Mesenchymal stem cell (in vitro differentiated cells and primary cell): ENCODE measurements around the gene POU4F3.

Source experiments
- DNase-seq: peaks from one replicate; pipeline ENCODE4 v3.0.0-alpha.2; 2013
- H2AFZ ChIP-seq: one replicate; pipeline ENCODE4 v1.6.1; 2013; ENCODE audit warnings: low read depth, mild to moderate bottlenecking, control low read depth, inconsistent platforms, low read length, moderate library complexity
- H2AK5ac ChIP-seq: 2 replicates; pipeline ENCODE4 v1.6.1; 2013; ENCODE audit warnings: low read length, moderate library complexity, mild to moderate bottlenecking, inconsistent platforms; ENCODE audit not compliant: severe bottlenecking
- H2BK120ac ChIP-seq: one replicate; pipeline ENCODE4 v1.6.1; 2013; ENCODE audit warnings: low read depth, mild to moderate bottlenecking, inconsistent platforms, low read length, moderate library complexity
- H2BK12ac ChIP-seq, 2 experiments: one replicate each; pipeline ENCODE4 v1.6.1; 2013; ENCODE audit warnings: inconsistent platforms in 2 of 2, low read length in 2 of 2, mild to moderate bottlenecking in 2 of 2, moderate library complexity in 2 of 2, control low read depth in 1 of 2
- H2BK15ac ChIP-seq: one replicate; pipeline ENCODE4 v1.6.1; 2013; ENCODE audit warnings: mild to moderate bottlenecking, low read depth, inconsistent platforms; ENCODE audit not compliant: poor library complexity, severe bottlenecking
- H2BK5ac ChIP-seq: 2 replicates; pipeline ENCODE4 v1.6.1; 2013; ENCODE audit warnings: low read depth, mild to moderate bottlenecking, low read length, control low read depth, inconsistent platforms; ENCODE audit not compliant: poor library complexity, severe bottlenecking
- H3K14ac ChIP-seq, 2 experiments: one replicate each; pipeline ENCODE4 v1.6.1; 2013; ENCODE audit warnings: inconsistent platforms in 2 of 2, low read length in 2 of 2, control low read depth in 1 of 2, mild to moderate bottlenecking in 1 of 2, moderate library complexity in 1 of 2
- H3K18ac ChIP-seq, 2 experiments: one replicate each; pipeline ENCODE4 v1.6.1; 2013; ENCODE audit warnings: inconsistent platforms in 2 of 2, low read length in 2 of 2, control low read depth in 1 of 2, low read depth in 1 of 2, mild to moderate bottlenecking in 1 of 2
- H3K23ac ChIP-seq, 2 experiments: one replicate each; pipeline ENCODE4 v1.6.1; 2013; ENCODE audit warnings: inconsistent platforms in 2 of 2, low read length in 2 of 2, mild to moderate bottlenecking in 2 of 2, moderate library complexity in 2 of 2, control low read depth in 1 of 2
- H3K27ac ChIP-seq: 2 replicates; pipeline ENCODE4 v1.5.1; 2013; ENCODE audit warnings: mild to moderate bottlenecking, moderate library complexity, low read length, control low read depth, inconsistent platforms; ENCODE audit not compliant: poor library complexity, severe bottlenecking
- H3K27me3 ChIP-seq, 2 experiments: 2 replicates each; pipeline versions ENCODE4 v1.6.1 to v1.7.0; 2013; ENCODE audit warnings: low read length in 2 of 2, mild to moderate bottlenecking in 2 of 2, moderate library complexity in 2 of 2, control low read depth in 1 of 2, inconsistent platforms in 1 of 2; ENCODE audit not compliant: control insufficient read depth in 1 of 2, insufficient read depth in 1 of 2
- H3K36me3 ChIP-seq, 2 experiments: 2 replicates each; pipeline versions ENCODE4 v1.6.1 to v1.7.0; 2013; ENCODE audit warnings: low read length in 2 of 2, control low read depth in 1 of 2, inconsistent platforms in 1 of 2, low read depth in 1 of 2, mild to moderate bottlenecking in 1 of 2; ENCODE audit not compliant: insufficient read depth in 2 of 2, control insufficient read depth in 1 of 2
- H3K4ac ChIP-seq, 2 experiments: one replicate each; pipeline ENCODE4 v1.6.1; 2013; ENCODE audit warnings: inconsistent platforms in 2 of 2, low read length in 2 of 2, mild to moderate bottlenecking in 2 of 2, moderate library complexity in 2 of 2, control low read depth in 1 of 2, low read depth in 1 of 2
- H3K4me1 ChIP-seq: 2 replicates; pipeline ENCODE4 v1.6.1; 2013; ENCODE audit warnings: low read depth, low read length, control low read depth; ENCODE audit not compliant: control insufficient read depth, insufficient read depth
- H3K4me2 ChIP-seq: 2 replicates; pipeline ENCODE4 v1.6.1; 2013; ENCODE audit warnings: low read length, mild to moderate bottlenecking, inconsistent platforms; ENCODE audit not compliant: poor library complexity, severe bottlenecking
- H3K4me3 ChIP-seq, 2 experiments: 2 replicates each; pipeline versions ENCODE4 v1.5.1 to v1.7.0; 2013; ENCODE audit warnings: low read length in 2 of 2, mild to moderate bottlenecking in 2 of 2, control low read depth in 1 of 2, low read depth in 1 of 2; ENCODE audit not compliant: insufficient read depth in 1 of 2
- H3K79me1 ChIP-seq: replicated peaks from 2 replicates; pipeline ENCODE4 v1.6.1; 2013; ENCODE audit warnings: mild to moderate bottlenecking, control low read depth, low read length, inconsistent platforms; ENCODE audit not compliant: poor library complexity, severe bottlenecking
- H3K9ac ChIP-seq: 2 replicates; pipeline ENCODE4 v1.7.0; 2013; ENCODE audit warnings: mild to moderate bottlenecking, low read length, moderate library complexity
- H3K9me3 ChIP-seq: 2 replicates; pipeline ENCODE4 v1.7.0; 2013; ENCODE audit warnings: mild to moderate bottlenecking, low read length; ENCODE audit not compliant: control insufficient read depth
- H4K8ac ChIP-seq: one replicate; pipeline ENCODE4 v1.6.1; 2013; ENCODE audit warnings: inconsistent platforms, mild to moderate bottlenecking, low read length, moderate library complexity
- H4K91ac ChIP-seq: one replicate; pipeline ENCODE4 v1.6.1; 2013; ENCODE audit warnings: mild to moderate bottlenecking, low read length, inconsistent platforms
- WGBS: methylation state at CpG from one replicate; pipeline ENCODE4 v1.1.7; 2013; ENCODE audit warnings: mixed read lengths; 5-methylcytosine and 5-hydroxymethylcytosine counted together

POU4F3 gene

GRCh38 chr5:146321571-146321970 lies 17.1 kb upstream of the POU4F3 start:
- Histone ChIP-seq H3K9ac (no peak overlapping the region), H2BK120ac (no peak overlapping the region), H3K36me3 (no peaks in the 10 kb centered on the region), H3K27me3 (peaks cover 13 to 22% of the 10 kb centered on the region in 2 experiments), H3K9me3 (peaks cover 12% of the 10 kb centered on the region), H3K18ac (no peak overlapping the region), H3K4me3 (no peak overlapping the region), H3K4me2 (no peak overlapping the region), H3K4ac (no peak overlapping the region), H2AK5ac (no peak overlapping the region), H2BK12ac (no peak overlapping the region), H3K23ac (no peak overlapping the region), H4K8ac (no peak overlapping the region), H2AFZ (no peak overlapping the region), H3K4me1 (no peaks in the 10 kb centered on the region), H2BK5ac (no peak overlapping the region), H3K14ac (no peak overlapping the region), H4K91ac (no peak overlapping the region), H2BK15ac (no peak overlapping the region), H3K27ac (no peak overlapping the region), H3K79me1 (no peaks in the 10 kb centered on the region)
- 93% methylated on average over 1 of the region's 1 CpG for WGBS
- no peak for DNase-seq

- Histone ChIP-seq H2BK15ac (no peak overlapping the region), H3K36me3 (no peaks in the 10 kb centered on the region), H3K9me3 (no peaks in the 10 kb centered on the region), H3K9ac (no peak overlapping the region), H3K4ac (no peak overlapping the region), H3K18ac (no peak overlapping the region), H4K91ac (no peak overlapping the region), H4K8ac (no peak overlapping the region), H3K23ac (no peak overlapping the region), H3K27me3 (peaks cover 36 to 50% of the 10 kb centered on the region in 2 experiments), H3K4me2 (no peak overlapping the region), H3K4me3 (no peak overlapping the region), H3K4me1 (no peaks in the 10 kb centered on the region), H2AK5ac (no peak overlapping the region), H3K79me1 (no peaks in the 10 kb centered on the region), H3K27ac (no peak overlapping the region), H2AFZ (no peak overlapping the region), H2BK5ac (no peak overlapping the region), H2BK120ac (no peak overlapping the region), H3K14ac (no peak overlapping the region), H2BK12ac (no peak overlapping the region)
- 70% methylated on average over 4 of the region's 7 CpGs for WGBS
- DNase-seq = no peak
Measured at GRCh38 chr5:146327257-146327870, 11.3 kb upstream of the POU4F3 start.

- Histone ChIP-seq H2BK120ac (no peak overlapping the region), H3K18ac (no peak overlapping the region), H3K9me3 (peaks cover 4% of the 10 kb centered on the region), H4K91ac (no peak overlapping the region), H2BK12ac (no peak overlapping the region), H3K9ac (no peak overlapping the region), H3K4me3 (no peak overlapping the region), H3K4ac (no peak overlapping the region), H4K8ac (no peak overlapping the region), H3K27me3 (peaks cover 40 to 51% of the 10 kb centered on the region in 2 experiments), H3K14ac (no peak overlapping the region), H3K36me3 (no peaks in the 10 kb centered on the region), H3K4me2 (no peak overlapping the region), H3K23ac (no peak overlapping the region), H2BK15ac (no peak overlapping the region), H3K4me1 (no peaks in the 10 kb centered on the region), H3K27ac (no peak overlapping the region), H2BK5ac (no peak overlapping the region), H2AFZ (no peak overlapping the region), H3K79me1 (no peaks in the 10 kb centered on the region), H2AK5ac (no peak overlapping the region)
- no peak for DNase-seq
- 90% methylated on average over 1 of the region's 1 CpG for WGBS
Measured at GRCh38 chr5:146327989-146328388, 10.7 kb upstream of the POU4F3 start.

GRCh38 chr5:146329697-146330096 lies 8.9 kb upstream of the POU4F3 start:
- Histone ChIP-seq H3K79me1 (no peaks in the 10 kb centered on the region), H3K36me3 (no peaks in the 10 kb centered on the region), H3K4me2 (no peak overlapping the region), H4K8ac (no peak overlapping the region), H3K23ac (no peak overlapping the region), H3K27ac (no peak overlapping the region), H3K9ac (no peak overlapping the region), H2AFZ (no peak overlapping the region), H3K4ac (no peak overlapping the region), H3K27me3 (peaks cover 57 to 68% of the 10 kb centered on the region in 2 experiments), H3K9me3 (peaks cover 5% of the 10 kb centered on the region), H2BK15ac (no peak overlapping the region), H2BK120ac (no peak overlapping the region), H2AK5ac (no peak overlapping the region), H3K4me3 (no peak overlapping the region), H2BK12ac (no peak overlapping the region), H3K18ac (no peak overlapping the region), H2BK5ac (no peak overlapping the region), H4K91ac (no peak overlapping the region), H3K4me1 (no peaks in the 10 kb centered on the region), H3K14ac (no peak overlapping the region)
- no peak for DNase-seq
- no CpG with 5 or more reads among the region's 2 CpGs for WGBS
